ENCODE data around the gene ABCF1.
"Not testable (repeated sequence)": the region's sequence is repeated elsewhere in the genome, so short reads cannot be mapped to it uniquely, and the experiment has no call there.

GRCh38 chr6:30529349-30529875, 41.8 kb upstream of the ABCF1 start:
- not testable (repeated sequence) for TF ChIP-seq POLR2A, CTCF (IDR thresholded peaks at IDR 0.05)

All from vagina (tissue), 2 donors.